H9 (cell line): ENCODE measurements around the gene CHCHD6. TPM values are rescaled to one million over a fixed set of nuclear protein-coding genes. Genes with fewer than 3 reads are reported as not detected.
"Not testable (repeated sequence)": the region's sequence is repeated elsewhere in the genome, so short reads cannot be mapped to it uniquely, and the experiment has no call there.

Experiments
- DNase-seq: peaks from one replicate; pipeline ENCODE4 v3.0.0-alpha.2; 2017
- H2AFZ ChIP-seq: one replicate; pipeline ENCODE4 v1.6.1; 2013; ENCODE audit warnings: mild to moderate bottlenecking, low read length, control low read depth, moderate library complexity
- H2AK5ac ChIP-seq: 2 replicates; pipeline ENCODE4 v1.6.1; 2013; ENCODE audit warnings: low read length, control low read depth, mixed read lengths; ENCODE audit not compliant: insufficient read length
- H2BK120ac ChIP-seq: one replicate; pipeline ENCODE4 v1.6.1; 2013; ENCODE audit warnings: low read depth, mild to moderate bottlenecking, low read length, control low read depth, inconsistent platforms; ENCODE audit not compliant: poor library complexity, severe bottlenecking
- H2BK12ac ChIP-seq: 2 replicates; pipeline ENCODE4 v1.6.1; 2013; ENCODE audit warnings: low read length, control low read depth, mixed read lengths, low read depth; ENCODE audit not compliant: insufficient read length
- H2BK15ac ChIP-seq: 2 replicates; pipeline ENCODE4 v1.6.1; 2013; ENCODE audit warnings: low read depth, low read length, control low read depth
- H2BK20ac ChIP-seq: one replicate; pipeline ENCODE4 v1.6.1; 2013; ENCODE audit warnings: low read depth, mild to moderate bottlenecking, low read length, control low read depth, inconsistent platforms; ENCODE audit not compliant: poor library complexity, severe bottlenecking
- H2BK5ac ChIP-seq: 2 replicates; pipeline ENCODE4 v1.6.1; 2013; ENCODE audit warnings: low read length, control low read depth, mixed read lengths; ENCODE audit not compliant: insufficient read length
- H3K14ac ChIP-seq: 2 replicates; pipeline ENCODE4 v1.6.1; 2013; ENCODE audit warnings: low read length, control low read depth; ENCODE audit not compliant: insufficient read depth
- H3K18ac ChIP-seq: 2 replicates; pipeline ENCODE4 v1.6.1; 2013; ENCODE audit warnings: low read depth, mild to moderate bottlenecking, mixed read lengths, low read length, control low read depth; ENCODE audit not compliant: insufficient read length
- H3K23ac ChIP-seq: 2 replicates; pipeline ENCODE4 v1.6.1; 2013; ENCODE audit warnings: low read length, control low read depth, mixed read lengths, low read depth; ENCODE audit not compliant: insufficient read length
- H3K23me2 ChIP-seq: 2 replicates; pipeline ENCODE4 v1.6.1; 2013; ENCODE audit warnings: low read depth, mild to moderate bottlenecking, mixed read lengths, low read length, control low read depth; ENCODE audit not compliant: insufficient read length, poor library complexity, severe bottlenecking
- H3K27ac ChIP-seq: 2 replicates; pipeline ENCODE4 v1.5.1; 2013; ENCODE audit warnings: low read length, control low read depth, mixed read lengths, low read depth; ENCODE audit not compliant: insufficient read length
- H3K27me3 ChIP-seq: 2 replicates; pipeline ENCODE4 v1.6.1; 2013; ENCODE audit warnings: low read length, control low read depth, inconsistent platforms; ENCODE audit not compliant: insufficient read depth
- H3K4ac ChIP-seq: 2 replicates; pipeline ENCODE4 v1.6.1; 2013; ENCODE audit warnings: low read depth, mild to moderate bottlenecking, control low read depth, inconsistent platforms, low read length, moderate library complexity
- H3K4me1 ChIP-seq: 2 replicates; pipeline ENCODE4 v1.6.1; 2013; ENCODE audit warnings: low read length, control low read depth, inconsistent platforms; ENCODE audit not compliant: insufficient read depth
- H3K4me2 ChIP-seq: 2 replicates; pipeline ENCODE4 v1.6.1; 2013; ENCODE audit warnings: low read length, control low read depth, mixed read lengths; ENCODE audit not compliant: insufficient read length, insufficient read depth
- H3K56ac ChIP-seq: 2 replicates; pipeline ENCODE4 v1.6.1; 2013; ENCODE audit warnings: low read depth, mild to moderate bottlenecking, mixed read lengths, low read length, control low read depth; ENCODE audit not compliant: insufficient read length
- H3K79me1 ChIP-seq: 2 replicates; pipeline ENCODE4 v1.6.1; 2013; ENCODE audit warnings: low read depth, mild to moderate bottlenecking, moderate library complexity, low read length, control low read depth, inconsistent platforms; ENCODE audit not compliant: insufficient read depth, poor library complexity, severe bottlenecking
- H3K79me2 ChIP-seq: 2 replicates; pipeline ENCODE4 v1.6.1; 2013; ENCODE audit warnings: low read length, control low read depth, inconsistent platforms; ENCODE audit not compliant: insufficient read depth
- H3K9ac ChIP-seq: 2 replicates; pipeline ENCODE4 v1.6.1; 2013; ENCODE audit warnings: low read length, control low read depth, mixed read lengths; ENCODE audit not compliant: insufficient read length; ENCODE audit errors: extremely low read depth
- H3K9me3 ChIP-seq: one replicate; pipeline ENCODE4 v1.6.1; 2013; ENCODE audit warnings: low read depth, low read length, inconsistent platforms; ENCODE audit not compliant: control insufficient read depth
- H3T11ph ChIP-seq: one replicate; pipeline ENCODE4 v1.6.1; 2013; ENCODE audit warnings: mild to moderate bottlenecking, low read length, control low read depth, inconsistent platforms
- H4K20me1 ChIP-seq: one replicate; pipeline ENCODE4 v1.6.1; 2013; ENCODE audit not compliant: control insufficient read depth, insufficient read length, insufficient read depth
- H4K5ac ChIP-seq: 2 replicates; pipeline ENCODE4 v1.6.1; 2013; ENCODE audit warnings: low read depth, mild to moderate bottlenecking, mixed read lengths, low read length, control low read depth; ENCODE audit not compliant: insufficient read length
- H4K8ac ChIP-seq: replicated peaks from 2 replicates; pipeline ENCODE4 v1.6.1; 2013; ENCODE audit warnings: low read length, control low read depth, mixed read lengths, low read depth; ENCODE audit not compliant: insufficient read length
- H4K91ac ChIP-seq: 2 replicates; pipeline ENCODE4 v1.6.1; 2013; ENCODE audit warnings: low read depth, mild to moderate bottlenecking, moderate library complexity, mixed read lengths, low read length, control low read depth; ENCODE audit not compliant: insufficient read length
- H3K27ac Mint-ChIP-seq, 3 experiments: 2 replicates in 2 of 3; 3 replicates in 1 of 3; pipeline ENCODE4 v1.8.0; 2020 to 2021; ENCODE audit warnings: mixed read lengths in 3 of 3, mild to moderate bottlenecking in 1 of 3, moderate library complexity in 1 of 3
- H3K27me3 Mint-ChIP-seq: 2 replicates; pipeline ENCODE4 v1.8.0; 2021; ENCODE audit warnings: low read depth, mild to moderate bottlenecking, moderate library complexity, mixed read lengths
- H3K36me3 Mint-ChIP-seq, 3 experiments: 2 replicates in 2 of 3; 3 replicates in 1 of 3; pipeline ENCODE4 v1.8.0; 2020 to 2021; ENCODE audit warnings: low read depth in 3 of 3, mixed read lengths in 3 of 3; ENCODE audit not compliant: insufficient read depth in 1 of 3
- H3K4me1 Mint-ChIP-seq, 2 experiments: 2 replicates each; pipeline ENCODE4 v1.8.0; 2020; ENCODE audit warnings: mixed read lengths in 2 of 2
- H3K4me3 Mint-ChIP-seq, 2 experiments: 2 replicates in 1 of 2; 3 replicates in 1 of 2; pipeline ENCODE4 v1.8.0; 2020 to 2021; ENCODE audit warnings: mild to moderate bottlenecking in 2 of 2, mixed read lengths in 2 of 2, moderate library complexity in 1 of 2
- H3K9me3 Mint-ChIP-seq, 2 experiments: 2 replicates in 1 of 2; 3 replicates in 1 of 2; pipeline ENCODE4 v1.8.0; 2020; ENCODE audit warnings: mild to moderate bottlenecking in 2 of 2, mixed read lengths in 2 of 2, moderate library complexity in 1 of 2
- CTCF ChIP-seq: fragments of 200-600 bp; sonication (generic); conservative IDR thresholded peaks from 3 replicates; pipeline ENCODE4 v1.8.0; 2021; ENCODE audit warnings: antibody characterized with exemption, mild to moderate bottlenecking
- whole genome bisulfite sequencing: extraction: QIAGEN DNeasy Blood & Tissue Kit; methylation state at CpG from one replicate; pipeline ENCODE4 v1.1.7; 2013; ENCODE audit warnings: missing lambda C conversion rate, low lambda C conversion rate, mixed read lengths; ENCODE audit not compliant: insufficient read length; ENCODE audit errors: extremely low coverage; 5-methylcytosine and 5-hydroxymethylcytosine counted together
- total RNA-seq: library from RNA; stranded (reverse); gene quantifications from 2 replicates; pipeline ENCODE4 v1.2.1, GENCODE V29; 2021

CHCHD6 gene
- total RNA-seq, 1 experiment from 2014 or later: 34.2 TPM

GRCh38 chr3:126799099-126799498, 95.1 kb downstream of the CHCHD6 start:
- no CpG with 5 or more reads among the region's 2 CpGs for WGBS

GRCh38 chr3:126801312-126801711, 97.3 kb downstream of the CHCHD6 start:
- not testable (repeated sequence) for H2BK12ac ChIP-seq, H3K23ac ChIP-seq, H2AK5ac ChIP-seq, H3K18ac ChIP-seq, H4K91ac ChIP-seq, H2BK120ac ChIP-seq, H2BK20ac ChIP-seq, H3K27ac Mint-ChIP-seq, H2AFZ ChIP-seq, H3K27me3 Mint-ChIP-seq, H3K27me3 ChIP-seq, H4K20me1 ChIP-seq, DNase-seq, H3K79me2 ChIP-seq, H3K9ac ChIP-seq, H3K56ac ChIP-seq, H2BK5ac ChIP-seq, H3K4me1 Mint-ChIP-seq, H3K4me2 ChIP-seq, H3K23me2 ChIP-seq, H4K5ac ChIP-seq, H3K14ac ChIP-seq, H4K8ac ChIP-seq, H3K27ac ChIP-seq, H3T11ph ChIP-seq, H3K4ac ChIP-seq, H3K4me1 ChIP-seq, H3K4me3 Mint-ChIP-seq, H3K79me1 ChIP-seq, H2BK15ac ChIP-seq
- H3K36me3 Mint-ChIP-seq: peaks cover 34 to 40% (median 36%) of the 10 kb centered on the region in 3 experiments
- WGBS: no CpG with 5 or more reads among the region's 11 CpGs
- peaks cover 14% of the 10 kb centered on the region for H3K9me3 ChIP-seq
- peaks cover 33 to 38% of the 10 kb centered on the region in 2 experiments for H3K9me3 Mint-ChIP-seq

More at GRCh38 chr3:126799099-126799498, 95.1 kb downstream of the CHCHD6 start:
- Histone ChIP-seq H3K4ac (no peak overlapping the region), H2BK20ac (no peak overlapping the region), H3K9me3 (peaks cover 14% of the 10 kb centered on the region), H4K5ac (no peak overlapping the region), H3K27me3 (no peaks in the 10 kb centered on the region), H3K9ac (no peak overlapping the region), H3K4me2 (no peak overlapping the region), H4K91ac (no peak overlapping the region), H3T11ph (no peak overlapping the region), H3K79me2 (no peaks in the 10 kb centered on the region; the same call in 1 of the 2 replicates), H4K8ac (no peak overlapping the region), H3K56ac (no peak overlapping the region), H3K23me2 (no peaks in the 10 kb centered on the region), H2BK15ac (no peak overlapping the region), H3K14ac (no peak overlapping the region), H2BK5ac (no peak overlapping the region), H3K18ac (no peak overlapping the region), H4K20me1 (no peaks in the 10 kb centered on the region), H3K79me1 (no peaks in the 10 kb centered on the region), H2AK5ac (no peak overlapping the region), H3K27ac (no peak overlapping the region), H2AFZ (no peak overlapping the region), H3K4me1 (no peaks in the 10 kb centered on the region; the same call in 1 of the 2 replicates), H3K23ac (no peak overlapping the region), H2BK12ac (no peak overlapping the region), H2BK120ac (no peak overlapping the region)
- peaks cover 5% of the 10 kb centered on the region for H3K27me3 Mint-ChIP-seq
- no peak overlapping the region; a peak in 1 of 7 replicates for H3K27ac Mint-ChIP-seq
- H3K36me3 Mint-ChIP-seq: peaks cover 34 to 40% (median 36%) of the 10 kb centered on the region in 3 experiments
- no peak for TF ChIP-seq CTCF
- H3K9me3 Mint-ChIP-seq: peaks cover 33 to 38% of the 10 kb centered on the region in 2 experiments
- peaks cover 3 to 12% of the 10 kb centered on the region in 2 experiments; a peak in 3 of 4 replicates for H3K4me1 Mint-ChIP-seq
- H3K4me3 Mint-ChIP-seq: no peak overlapping the region
- no peak for DNase-seq
